GM19468 (cell line): ENCODE measurements around the gene CPT1A.

Experiments
- ATAC-seq: cut with Tn5 transposase; IDR thresholded peaks from one replicate; pipeline ENCODE4 v1.9.1; 2021; ENCODE audit warnings: mild to moderate bottlenecking, moderate library complexity, moderate number of reproducible peaks; ENCODE audit not compliant: unreplicated experiment; ENCODE audit errors: extremely low read depth

CPT1A gene

DNA sequence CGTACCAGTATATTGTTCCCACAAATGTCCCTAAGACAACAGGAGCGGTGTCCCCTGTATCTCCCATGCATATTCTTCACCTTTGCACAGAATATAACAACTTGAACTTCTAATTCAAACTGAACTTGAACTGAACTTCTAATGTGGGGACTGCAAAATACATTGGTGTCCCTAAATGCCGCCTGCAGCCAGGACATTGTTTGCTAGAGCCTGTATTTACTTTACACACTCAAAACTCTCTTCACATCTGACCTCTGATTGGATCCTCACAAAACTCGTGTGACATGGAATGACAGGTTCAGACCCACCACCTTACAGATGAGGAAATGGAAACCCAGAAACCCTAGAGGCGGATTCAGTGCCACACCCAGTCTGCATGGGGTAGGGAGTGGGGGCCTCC, 6.4 kb downstream of the CPT1A start:
- no peak for ATAC-seq

DNA sequence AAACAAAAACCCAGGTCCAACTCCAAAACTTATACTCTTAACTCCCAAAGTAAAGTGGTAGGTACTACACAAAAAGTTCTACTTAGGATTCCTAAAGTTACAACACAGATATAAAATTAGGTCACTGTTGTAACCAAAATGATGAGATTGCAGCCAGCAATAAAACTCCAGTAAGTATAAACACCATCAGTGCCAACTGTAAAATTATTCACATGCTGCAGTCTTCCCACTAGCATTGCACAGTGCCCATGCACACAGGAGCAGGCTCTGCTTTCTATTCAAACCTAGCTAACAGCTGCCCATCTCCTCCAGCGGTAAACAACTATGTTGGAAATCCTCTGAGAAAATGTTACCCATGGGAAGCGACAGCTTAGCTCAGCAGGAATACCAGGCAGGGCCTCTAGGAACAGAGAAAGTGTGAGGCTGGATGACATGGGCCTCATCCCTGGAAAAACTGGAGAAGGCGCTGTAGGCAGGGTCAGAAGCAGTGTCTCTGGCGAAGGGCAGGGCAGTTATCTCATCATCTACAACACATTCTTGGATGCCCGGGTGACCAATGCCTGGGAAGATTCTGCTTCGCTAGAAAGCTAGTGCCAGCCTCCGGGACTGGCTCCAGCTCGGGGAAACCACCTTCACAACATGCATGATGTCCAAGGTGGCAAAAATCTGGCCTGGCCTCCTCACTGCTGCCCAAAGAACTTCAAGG, 9.1 kb downstream of the CPT1A start:
- no peak for ATAC-seq

DNA sequence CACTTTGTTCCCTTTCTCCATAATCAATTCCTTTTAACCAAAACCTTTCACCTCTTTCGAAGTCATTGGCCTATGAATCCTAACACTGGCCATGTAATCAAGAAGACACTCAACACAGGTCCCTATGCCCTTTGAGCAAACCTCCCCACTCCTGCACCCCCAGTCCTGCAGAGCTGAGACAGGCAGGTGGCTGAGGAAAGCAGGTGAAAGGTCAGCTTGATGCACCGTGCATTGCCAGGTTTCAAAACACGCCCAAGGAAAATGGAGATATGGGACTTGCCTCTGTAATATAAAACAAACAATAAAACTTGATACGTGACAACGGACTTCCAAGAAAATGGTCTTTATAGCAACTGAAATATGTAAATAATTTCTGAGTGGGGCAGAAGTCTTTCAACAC, 10.6 kb downstream of the CPT1A start:
- no peak for ATAC-seq

DNA sequence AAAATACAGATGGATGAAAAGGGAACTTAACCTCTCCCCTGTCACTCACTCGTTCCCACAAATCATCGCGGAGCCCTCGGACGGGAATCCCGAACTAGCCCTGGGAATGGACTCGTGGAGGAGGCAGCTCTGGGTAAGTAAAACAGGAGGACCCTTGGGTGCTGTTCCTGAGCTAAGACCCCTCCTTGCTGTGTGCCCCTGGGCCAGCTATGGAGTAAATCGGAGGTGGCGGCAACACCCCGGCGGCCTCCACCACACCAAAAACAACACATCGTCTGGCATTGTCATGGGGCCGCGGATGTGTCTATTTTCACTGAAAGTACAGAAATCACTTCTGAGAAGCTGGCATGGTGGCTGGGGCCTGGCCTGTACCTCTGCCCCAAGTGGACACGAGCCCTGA, 12.1 kb downstream of the CPT1A start:
- no peak for ATAC-seq

DNA sequence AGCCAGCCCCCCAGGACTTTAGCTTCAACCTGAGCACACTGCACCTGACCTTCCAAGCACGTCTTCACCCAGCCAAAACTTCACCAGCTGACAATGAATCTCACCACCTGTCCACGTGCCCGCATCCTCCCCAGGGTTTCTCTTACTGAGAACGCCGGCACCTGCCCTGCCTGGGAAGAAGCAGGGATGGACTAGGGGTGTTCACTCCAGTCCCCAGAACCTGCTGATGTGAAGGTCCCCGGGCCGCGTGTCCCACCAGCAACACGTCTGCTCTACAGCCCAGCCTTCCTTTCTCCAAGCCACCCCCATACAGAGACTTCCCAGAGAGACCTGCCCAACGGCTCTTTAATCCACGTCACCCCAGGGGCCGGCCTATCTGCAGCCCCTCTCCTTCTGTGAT, 12.8 kb downstream of the CPT1A start:
- ATAC-seq: no peak

DNA sequence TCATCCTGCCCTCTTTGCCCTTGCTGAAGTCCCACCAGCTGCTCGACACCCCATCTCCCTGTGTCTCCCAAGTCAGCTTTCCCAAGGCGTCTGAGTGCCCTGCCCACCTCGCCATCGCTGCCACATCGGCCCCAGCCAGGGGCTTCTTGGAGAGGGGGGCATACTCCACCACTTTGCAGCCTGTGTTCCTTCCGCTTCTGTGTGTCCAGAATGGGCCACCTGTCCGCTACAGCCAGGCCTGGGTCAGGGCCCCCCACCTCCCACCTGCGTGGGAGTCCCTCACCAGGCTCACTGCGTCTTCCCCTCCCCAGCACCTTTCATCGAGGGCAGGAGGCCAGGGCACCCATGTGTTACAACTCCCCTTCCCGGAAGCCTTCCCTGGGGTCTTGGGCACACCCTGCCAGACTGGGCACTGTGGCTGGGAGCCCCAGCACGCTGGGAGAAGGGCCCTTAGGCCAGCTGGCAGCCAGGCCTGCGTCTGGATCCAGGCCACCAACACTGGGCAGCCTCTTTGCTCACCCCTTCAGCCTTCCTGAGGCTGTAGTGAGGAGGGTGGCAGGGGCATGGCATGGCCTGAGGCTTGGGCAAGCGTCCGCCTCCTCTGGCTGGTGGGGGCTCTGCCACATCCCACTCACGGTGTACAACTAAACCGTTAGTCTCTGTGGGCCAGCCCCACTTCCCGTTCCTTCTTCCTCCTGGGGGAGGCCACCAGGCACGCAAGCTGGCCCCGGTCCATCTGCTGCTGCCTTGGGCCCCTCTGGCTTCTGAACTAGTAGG, 13.4 kb downstream of the CPT1A start:
- no peak for ATAC-seq

DNA sequence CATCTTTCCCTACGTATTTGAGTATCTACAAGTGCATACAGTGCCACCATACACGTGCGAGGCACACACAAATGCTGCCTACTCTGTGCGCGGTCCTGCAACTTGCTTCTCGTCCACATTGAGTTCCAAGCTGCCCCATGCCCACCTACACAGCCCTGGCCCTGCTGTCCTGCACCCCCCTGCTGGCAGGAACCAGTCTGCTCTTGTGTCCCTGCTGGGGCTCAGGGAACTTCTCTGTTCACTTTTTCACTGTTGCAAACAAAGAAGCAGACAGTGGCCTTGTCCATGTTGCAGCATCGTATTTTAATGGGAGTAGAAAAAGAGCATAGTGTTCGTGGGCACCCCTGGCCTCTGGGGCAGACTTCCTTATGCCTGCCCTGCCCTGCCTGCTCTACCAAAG, 14.0 kb downstream of the CPT1A start:
- ATAC-seq: no peak

DNA sequence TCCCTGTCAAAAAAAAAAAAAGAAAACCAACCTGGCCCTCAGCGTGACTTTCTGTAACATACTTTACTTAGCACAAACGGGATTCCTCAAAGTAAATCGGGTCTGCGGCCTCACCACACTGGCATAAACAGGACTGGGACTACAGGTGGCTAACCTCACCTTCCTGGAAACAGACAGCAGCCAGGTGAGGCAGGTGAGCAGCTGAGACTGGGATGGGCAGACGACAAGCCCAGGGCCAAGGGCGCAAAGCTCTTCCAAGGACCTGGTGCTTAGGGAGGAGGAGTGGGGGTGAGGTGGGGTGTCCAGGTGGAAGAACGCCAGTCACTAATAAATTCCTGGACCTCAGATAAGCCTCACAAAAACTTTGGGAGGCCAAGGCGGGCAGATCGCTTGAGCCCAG, 15.0 kb downstream of the CPT1A start:
- no peak for ATAC-seq

DNA sequence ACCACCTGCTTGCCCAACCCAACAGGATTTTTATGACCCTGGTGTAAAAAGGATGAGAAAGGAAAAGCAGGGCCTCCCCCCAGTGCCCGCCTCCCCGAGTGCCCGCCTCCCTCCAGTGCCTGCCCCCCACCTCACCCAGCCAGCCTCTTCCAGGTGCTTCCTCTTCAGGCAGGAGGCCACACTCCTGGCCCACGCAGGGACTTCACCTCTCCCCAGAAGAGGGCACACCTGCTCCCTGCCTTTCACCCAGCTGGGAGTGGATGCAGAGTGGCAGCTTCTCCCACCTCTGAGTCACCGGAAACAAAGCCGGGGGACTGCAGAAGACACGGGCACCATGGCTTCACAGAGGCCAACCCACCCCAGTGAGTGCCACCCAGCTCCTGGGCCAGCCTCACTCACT, 16.1 kb downstream of the CPT1A start:
- ATAC-seq: no peak

DNA sequence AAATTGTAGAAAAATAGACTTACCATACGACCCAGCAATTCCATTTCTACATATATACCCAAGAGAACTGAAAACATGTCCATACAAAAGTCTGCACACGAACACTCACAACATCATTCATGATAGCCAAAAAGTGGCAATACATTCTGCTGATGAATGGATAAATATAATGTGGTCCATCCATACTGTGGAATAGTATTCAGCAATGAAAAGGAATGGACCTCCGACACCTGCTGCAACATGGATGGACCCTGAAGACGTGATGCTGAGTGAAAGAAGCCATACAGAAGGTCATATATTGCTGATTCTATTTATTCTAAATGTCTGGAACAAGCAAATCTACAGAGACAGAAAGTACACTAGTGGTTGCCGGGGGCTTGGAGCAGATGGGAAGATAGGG, 19.2 kb downstream of the CPT1A start:
- ATAC-seq: no peak

DNA sequence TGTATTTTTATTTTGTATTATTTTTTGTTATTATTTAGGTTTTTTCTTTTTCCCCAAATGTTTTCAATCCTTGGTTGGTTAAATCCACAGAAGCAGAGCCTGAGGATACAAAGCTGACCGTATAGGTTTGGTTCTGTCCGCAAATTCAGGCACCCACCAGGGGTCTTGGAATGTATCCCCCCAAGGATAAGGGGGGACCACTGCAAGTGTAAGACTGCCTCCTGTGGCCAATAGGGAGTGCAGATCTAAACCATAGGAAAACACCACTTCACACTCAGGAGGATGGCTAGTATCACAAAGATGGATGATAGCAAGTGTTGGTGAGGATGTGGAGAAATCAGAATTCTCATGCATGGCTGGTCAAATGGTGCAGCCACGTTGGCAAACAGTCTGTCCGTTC, 20.0 kb downstream of the CPT1A start:
- no peak for ATAC-seq

DNA sequence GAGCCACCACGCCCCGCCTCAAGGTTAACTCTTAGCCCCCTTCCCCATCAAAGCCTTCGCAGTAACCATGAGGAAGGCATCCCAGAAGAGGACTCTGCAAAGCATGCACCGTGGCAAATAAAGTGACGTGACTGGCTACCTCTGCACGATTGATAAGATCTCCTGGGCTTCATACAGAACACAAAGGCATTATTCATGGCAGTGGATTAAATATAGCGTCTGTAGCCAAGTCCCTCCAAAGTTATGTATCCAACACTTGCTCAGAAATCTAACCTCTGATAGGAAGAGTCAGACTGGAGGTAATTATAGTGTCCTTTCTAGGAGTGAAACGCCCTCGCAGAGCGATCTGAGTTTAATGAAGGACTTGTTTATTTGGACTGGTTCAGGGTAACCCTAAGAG, 22.4 kb downstream of the CPT1A start:
- no peak for ATAC-seq

DNA sequence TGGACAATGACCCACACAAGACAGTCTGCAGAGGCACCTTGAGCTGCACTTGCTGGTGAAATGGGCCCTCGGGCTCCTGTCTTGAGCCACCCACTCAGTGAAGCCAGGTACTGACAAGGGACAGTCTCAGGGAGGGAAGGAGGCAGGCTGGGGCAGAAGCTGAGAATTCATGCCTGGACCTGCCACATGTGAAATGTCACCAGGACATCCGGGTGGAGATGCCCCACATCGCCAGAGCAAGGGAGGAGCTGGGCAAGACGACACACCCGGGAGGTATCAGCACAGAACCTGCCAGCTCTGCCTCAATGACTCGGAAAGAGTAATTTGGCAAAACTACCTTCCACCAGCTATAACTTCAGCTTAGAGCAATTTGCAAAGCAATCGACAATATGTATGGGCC, 23.5 kb downstream of the CPT1A start:
- ATAC-seq: no peak

DNA sequence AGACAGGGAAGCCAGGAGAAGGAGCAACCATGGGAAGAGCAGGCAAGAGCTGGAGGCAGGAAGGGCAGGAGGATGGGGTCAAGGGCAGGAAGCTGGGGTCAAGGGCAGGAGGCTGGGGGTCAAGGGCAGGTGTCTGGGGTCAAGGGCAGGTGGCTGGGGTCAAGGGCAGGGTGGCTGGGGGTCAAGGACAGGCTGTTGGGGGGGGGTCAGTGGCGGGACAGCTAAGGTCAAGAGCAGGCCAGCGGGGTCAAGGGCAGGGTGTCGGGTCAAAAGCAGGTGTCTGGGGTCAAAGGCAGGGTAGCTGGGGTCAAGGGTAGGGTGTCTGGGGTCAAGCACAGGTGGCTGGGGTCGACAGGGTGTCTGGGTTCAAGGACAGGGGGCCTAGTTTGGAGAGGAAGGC, 24.2 kb downstream of the CPT1A start:
- ATAC-seq: no peak

DNA sequence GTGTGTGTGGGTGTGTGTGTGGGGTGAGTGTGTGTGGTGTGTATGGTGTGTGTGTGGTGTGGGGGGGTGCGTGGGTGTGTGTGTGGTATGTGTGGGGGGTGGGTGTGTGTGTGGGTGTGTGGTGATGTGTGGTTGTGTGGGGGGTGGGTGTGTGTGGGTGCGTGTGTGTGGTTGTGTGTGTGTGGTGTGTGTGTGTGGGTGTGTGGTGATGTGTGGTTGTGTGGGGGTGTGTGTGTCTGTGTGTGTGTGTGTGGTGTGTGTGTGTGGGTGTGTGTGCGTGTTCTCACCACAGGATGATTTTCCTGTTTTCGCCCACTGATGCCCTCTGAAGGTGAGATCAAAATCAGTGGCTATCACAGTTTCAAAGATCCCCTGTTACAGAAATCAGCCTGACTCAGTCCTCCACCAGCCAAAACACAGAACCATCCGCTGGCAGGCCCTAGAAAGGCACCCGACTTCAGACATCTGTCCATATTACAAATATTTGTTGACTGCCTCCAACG, 24.7 kb downstream of the CPT1A start:
- no peak for ATAC-seq

DNA sequence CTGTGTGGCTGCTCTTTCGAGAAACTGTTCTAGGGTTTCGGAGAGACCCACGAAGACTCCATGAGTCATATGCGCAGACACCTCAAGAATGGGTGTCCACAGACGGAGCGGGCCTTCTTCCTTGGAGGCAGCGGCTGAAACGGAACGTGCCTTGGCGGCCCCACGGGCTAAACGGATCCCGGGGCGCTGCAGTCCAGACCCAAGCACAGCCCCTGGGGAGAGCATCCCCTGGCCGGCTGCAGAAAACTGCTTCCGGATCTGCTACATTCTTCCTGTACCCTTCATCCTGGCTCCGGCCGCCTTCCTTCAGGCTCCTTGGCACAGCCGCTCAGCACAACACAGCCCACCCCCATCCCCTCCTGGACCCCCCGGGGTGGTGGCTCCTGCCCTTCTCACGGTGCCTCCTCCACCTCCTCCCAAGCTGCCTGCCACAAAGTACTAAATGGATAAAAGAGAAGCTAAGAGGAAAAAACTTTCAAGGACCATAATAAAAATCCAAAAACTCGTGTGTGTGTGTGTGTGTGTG, 25.4 kb downstream of the CPT1A start:
- no peak for ATAC-seq

DNA sequence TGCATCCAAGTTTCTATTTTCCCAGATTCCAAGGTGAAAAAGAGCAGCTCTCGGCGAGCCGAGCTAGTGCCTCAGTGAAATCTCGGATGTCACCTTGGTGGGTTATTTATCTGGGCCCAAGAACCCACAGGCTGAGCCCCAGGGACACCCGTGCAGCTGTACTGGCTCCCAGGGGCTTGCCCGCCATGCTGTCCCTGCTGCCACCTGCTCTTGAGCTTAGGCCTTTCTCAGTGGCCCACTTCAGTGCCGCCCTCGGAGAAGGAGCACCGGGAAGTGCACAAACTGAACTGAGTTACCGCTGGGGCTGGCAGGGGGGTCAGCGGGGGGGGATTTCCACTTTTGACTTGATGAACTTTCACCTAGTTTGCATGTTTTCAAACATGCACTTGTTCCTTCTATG, 27.9 kb downstream of the CPT1A start:
- no peak for ATAC-seq

DNA sequence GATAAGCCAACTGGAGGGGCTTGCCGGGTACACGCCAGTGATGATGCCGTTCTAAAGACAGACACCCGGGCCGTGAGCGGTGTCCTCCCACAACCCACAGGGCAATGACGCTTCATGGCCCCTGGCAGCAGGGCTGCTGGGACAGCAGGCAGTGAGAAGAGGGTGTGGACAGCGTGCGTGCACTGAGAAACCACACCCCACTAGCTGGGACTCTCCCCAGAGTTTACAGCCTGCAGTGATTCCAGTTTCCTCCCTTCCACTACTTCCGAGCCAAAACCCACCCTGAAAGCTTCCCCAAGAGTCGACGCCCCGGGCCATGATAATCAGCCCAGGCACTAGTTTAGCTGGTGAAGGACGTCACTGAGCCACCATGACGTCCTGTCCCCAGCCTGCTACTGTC, 29.2 kb downstream of the CPT1A start:
- no peak for ATAC-seq

DNA sequence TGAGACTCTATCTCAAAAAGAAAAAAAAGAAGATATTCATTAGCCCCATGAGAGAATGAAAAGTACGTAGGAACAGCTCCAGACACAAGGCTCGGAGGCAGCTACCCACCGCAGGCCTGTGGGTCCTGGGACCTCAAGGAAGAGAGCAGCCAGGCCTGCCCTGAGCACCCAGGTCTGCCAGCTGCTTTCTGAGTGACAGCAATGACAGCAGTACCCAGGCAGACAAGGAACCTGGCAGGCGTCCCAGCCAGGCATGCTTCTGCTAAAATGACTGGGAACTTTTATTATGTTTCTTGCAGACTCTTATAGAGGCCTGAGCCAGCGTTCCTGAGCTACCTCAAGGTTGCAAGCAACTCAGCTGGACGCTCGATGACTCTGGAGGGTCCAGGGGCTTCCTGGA, 31.6 kb downstream of the CPT1A start:
- ATAC-seq: no peak

DNA sequence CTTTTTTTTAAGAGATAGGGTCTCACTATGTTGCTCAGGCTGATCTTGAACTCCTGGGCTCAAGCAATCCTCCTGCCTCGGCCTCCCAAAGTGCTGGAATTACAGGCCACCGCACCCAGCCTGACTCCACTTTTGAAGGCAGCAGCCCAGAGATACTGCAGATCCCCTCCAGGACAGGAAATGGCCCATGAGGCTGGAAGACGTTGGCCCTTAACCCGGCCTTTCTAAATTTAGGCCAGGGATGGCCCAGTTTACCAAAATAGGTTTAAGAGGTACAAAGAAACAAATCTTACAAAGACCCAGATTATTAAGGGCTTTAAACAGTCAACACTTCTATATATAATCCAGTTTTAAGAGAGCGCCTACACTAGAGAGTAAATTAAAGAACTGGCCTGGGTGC, 32.2 kb downstream of the CPT1A start:
- ATAC-seq: no peak

DNA sequence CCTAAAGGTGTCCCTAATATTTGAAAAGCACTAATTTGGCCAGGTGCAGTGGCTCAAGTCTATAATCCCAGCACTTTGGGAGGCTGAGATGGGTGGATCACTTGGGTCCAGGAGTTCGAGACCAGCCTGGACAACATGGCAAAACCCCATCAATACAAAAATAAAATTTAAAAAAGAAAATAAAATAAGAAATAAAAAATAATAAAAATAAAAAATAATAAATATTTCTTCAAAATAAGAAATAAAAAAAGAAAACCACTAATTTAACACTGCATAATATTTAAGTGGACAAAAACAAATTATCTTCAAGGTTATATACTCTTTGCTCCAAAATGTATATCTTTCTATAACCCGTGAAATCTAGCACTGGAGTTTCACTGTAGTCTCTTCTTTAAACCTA, 32.9 kb downstream of the CPT1A start:
- no peak for ATAC-seq
